K562 (cell line): ENCODE measurements around the gene XPA. TPM values are rescaled to one million over a fixed set of nuclear protein-coding genes. Genes with fewer than 3 reads are reported as not detected.
A peak's percentile ranks its signal among the peaks of the same experiment; 100 is the strongest.

Experiments
- BMI1 ChIP-seq: fragments of 150-350 bp; IDR thresholded peaks from 2 replicates; pipeline ENCODE4 v1.6.1; 2014; ENCODE audit warnings: low read length
- DMBX1 ChIP-seq: fragments of 250-450 bp; sonication (Bioruptor Pico); IDR thresholded peaks from 2 replicates; pipeline ENCODE4 v1.8.0; 2022; ENCODE audit warnings: inconsistent platforms, mild to moderate bottlenecking, moderate library complexity, borderline replicate concordance
- FOXA1 ChIP-seq: fragments of 450-650 bp; IDR thresholded peaks from 2 replicates; pipeline ENCODE4 v1.6.1; 2016; ENCODE audit warnings: mild to moderate bottlenecking, borderline replicate concordance
- FOXK2 ChIP-seq, 2 experiments: fragments of 450-650 bp; IDR thresholded peaks in 1 of 2; conservative IDR thresholded peaks in 1 of 2; 2 replicates each; pipeline ENCODE4 v1.6.1; 2016; ENCODE audit warnings: low read depth in 2 of 2, mild to moderate bottlenecking in 1 of 2
- GABPA ChIP-seq: fragments of 200-800 bp; sonication (Bioruptor generic); conservative IDR thresholded peaks from 2 replicates; pipeline ENCODE4 v1.6.1; 2016; ENCODE audit warnings: low read depth, missing genetic modification characterization, missing compliant biosample characterization
- HDAC3 ChIP-seq: fragments of 450-650 bp; IDR thresholded peaks from 2 replicates; pipeline ENCODE4 v1.6.1; 2018; ENCODE audit warnings: borderline replicate concordance, mild to moderate bottlenecking, moderate library complexity; ENCODE audit not compliant: partially characterized antibody
- IFI16 ChIP-seq: fragments of 250-450 bp; sonication (Bioruptor Pico); IDR thresholded peaks from 2 replicates; pipeline ENCODE4 v2.1.2; 2022; ENCODE audit warnings: mild to moderate bottlenecking, inconsistent platforms
- IRF2 ChIP-seq: sonication (generic); formaldehyde crosslinking; IDR thresholded peaks from 2 replicates; pipeline ENCODE4 v1.8.1; 2022; ENCODE audit warnings: mild to moderate bottlenecking, missing genetic modification reagents
- KAT2B ChIP-seq: IDR thresholded peaks from one replicate; pipeline ENCODE4 v1.6.1; 2012; ENCODE audit warnings: low read depth, mild to moderate bottlenecking, control low read depth, inconsistent platforms, low read length, moderate library complexity
- MTA3 ChIP-seq: fragments of 450-650 bp; formaldehyde crosslinking; IDR thresholded peaks from 2 replicates; pipeline ENCODE4 v1.6.1; 2017; ENCODE audit warnings: mild to moderate bottlenecking, borderline replicate concordance
- MYNN ChIP-seq, 2 experiments: sonication (generic); formaldehyde crosslinking in 1 of 2; IDR thresholded peaks; 2 replicates each; pipeline versions ENCODE4 v1.5.0 to v1.6.1; 2016 to 2020; ENCODE audit warnings: antibody characterized with exemption in 1 of 2, missing genetic modification reagents in 1 of 2
- NCOR1 ChIP-seq: fragments of 450-650 bp; IDR thresholded peaks from 2 replicates; pipeline ENCODE4 v1.6.1; 2016; ENCODE audit warnings: mild to moderate bottlenecking, moderate library complexity
- NFYB ChIP-seq: IDR thresholded peaks from 2 replicates; pipeline ENCODE4 v1.6.1; 2011; ENCODE audit warnings: mild to moderate bottlenecking, moderate library complexity; ENCODE audit not compliant: insufficient read length; ENCODE audit errors: extremely low read depth
- POLR2A ChIP-seq: fragments of 450-650 bp; conservative IDR thresholded peaks from 2 replicates; pipeline ENCODE4 v1.6.1; 2016
- SIRT6 ChIP-seq: IDR thresholded peaks from one replicate; pipeline ENCODE4 v1.6.1; 2012; ENCODE audit warnings: low read depth, mild to moderate bottlenecking, control low read depth, inconsistent platforms, low read length, moderate library complexity
- SMARCB1 ChIP-seq: IDR thresholded peaks from 2 replicates; pipeline ENCODE4 v1.6.1; 2011; ENCODE audit warnings: improper control_type of control experiment, low read depth; ENCODE audit not compliant: insufficient read length
- SP2 ChIP-seq: IDR thresholded peaks from 2 replicates; pipeline ENCODE4 v1.6.1; 2011; ENCODE audit warnings: mild to moderate bottlenecking, low read depth, low read length, moderate library complexity; ENCODE audit not compliant: poor library complexity, severe bottlenecking; ENCODE audit errors: extremely low read depth
- STAT5B ChIP-seq: fragments of 250-450 bp; sonication (Bioruptor Pico); IDR thresholded peaks from 2 replicates; pipeline ENCODE4 v1.8.0; 2021; ENCODE audit warnings: mild to moderate bottlenecking, inconsistent platforms
- ZBTB8A ChIP-seq: fragments of 450-650 bp; IDR thresholded peaks from 2 replicates; pipeline ENCODE4 v1.6.1; 2018; ENCODE audit warnings: mild to moderate bottlenecking, moderate library complexity; ENCODE audit not compliant: partially characterized antibody
- ZFP1 ChIP-seq: fragments of 450-650 bp; formaldehyde crosslinking; IDR thresholded peaks from 2 replicates; pipeline ENCODE4 v1.4.0; 2020; ENCODE audit warnings: mild to moderate bottlenecking, mixed read lengths
- ZKSCAN8 ChIP-seq: fragments of 200-800 bp; sonication (Bioruptor generic); IDR thresholded peaks from 2 replicates; pipeline ENCODE4 v1.6.1; 2016; ENCODE audit warnings: missing genetic modification characterization, missing compliant biosample characterization
- ZNF133 ChIP-seq: fragments of 250-450 bp; sonication (Bioruptor Pico); IDR thresholded peaks from 2 replicates; pipeline ENCODE4 v1.4.0; 2020; ENCODE audit warnings: mild to moderate bottlenecking
- ZNF212 ChIP-seq: fragments of 450-650 bp; formaldehyde crosslinking; IDR thresholded peaks from 2 replicates; pipeline ENCODE4 v1.4.0; 2020; ENCODE audit warnings: mild to moderate bottlenecking
- ZNF507 ChIP-seq: conservative IDR thresholded peaks from 2 replicates; pipeline ENCODE4 v1.6.1; 2017; ENCODE audit warnings: missing genetic modification characterization, missing compliant biosample characterization
- ZNF57 ChIP-seq: fragments of 450-650 bp; formaldehyde crosslinking; IDR thresholded peaks from 2 replicates; pipeline ENCODE4 v1.4.0; 2020; ENCODE audit warnings: mild to moderate bottlenecking, moderate library complexity
- ZNF699 ChIP-seq: fragments of 250-450 bp; sonication (Bioruptor Pico); IDR thresholded peaks from 2 replicates; pipeline ENCODE4 v1.8.0; 2021; ENCODE audit warnings: mild to moderate bottlenecking, moderate library complexity; ENCODE audit not compliant: insufficient replicate concordance
- ZNF707 ChIP-seq: fragments of 250-450 bp; sonication (Bioruptor Pico); conservative IDR thresholded peaks from 2 replicates; pipeline ENCODE4 v1.8.0; 2022; ENCODE audit warnings: inconsistent platforms, mild to moderate bottlenecking, moderate library complexity
- ZNF76 ChIP-seq: fragments of 250-450 bp; sonication (Bioruptor Pico); IDR thresholded peaks from 2 replicates; pipeline ENCODE4 v1.4.0; 2020; ENCODE audit warnings: mild to moderate bottlenecking, moderate library complexity, borderline replicate concordance
- ZNF766 ChIP-seq: fragments of 200-800 bp; sonication (Bioruptor generic); conservative IDR thresholded peaks from 2 replicates; pipeline ENCODE4 v1.6.1; 2016; ENCODE audit warnings: missing genetic modification characterization, missing compliant biosample characterization
- polyA plus RNA-seq, 8 experiments: library from polyadenylated mRNA; depleted of rRNA in 4 of 8; stranded (reverse) in 5 of 8; unstranded in 3 of 8; fragments of >200 nt; fragmentation: Nextera tagmentation in 2 of 8; fragmentation: Illumina TruSeq in 1 of 8; extraction: Ambion mirVana in 2 of 8; extraction: Trizol in 1 of 8; gene quantifications; 2 replicates each; pipeline versions ENCODE4 v1.2.1 to v1.2.3, GENCODE V29; 2011 to 2014; ENCODE audit warnings: inconsistent platforms in 1 of 8, missing spikeins in 1 of 8
- total RNA-seq, 7 experiments: library from RNA; depleted of rRNA in 6 of 7; stranded (reverse); fragments of >200 nt in 6 of 7; fragmentation: Illumina TruSeq in 2 of 7; extraction: Trizol in 2 of 7; gene quantifications; 2 replicates each; pipeline versions ENCODE4 v1.2.1 to v1.2.3, GENCODE V29; 2011 to 2021; ENCODE audit warnings: low replicate concordance in 1 of 7
- TF ChIP-seq, protein P1 (sequence below): fragments of 250-450 bp; sonication (Bioruptor Pico); IDR thresholded peaks from 2 replicates; pipeline ENCODE4 v1.5.0; 2021

The XPA gene
- total and polyA plus RNA-seq, 9 of the 15 experiments (the other 6 are each of a cell fraction or from before 2014, with no cell fraction given) = 5.1 to 18.2 (median 14.1) TPM

DNA sequence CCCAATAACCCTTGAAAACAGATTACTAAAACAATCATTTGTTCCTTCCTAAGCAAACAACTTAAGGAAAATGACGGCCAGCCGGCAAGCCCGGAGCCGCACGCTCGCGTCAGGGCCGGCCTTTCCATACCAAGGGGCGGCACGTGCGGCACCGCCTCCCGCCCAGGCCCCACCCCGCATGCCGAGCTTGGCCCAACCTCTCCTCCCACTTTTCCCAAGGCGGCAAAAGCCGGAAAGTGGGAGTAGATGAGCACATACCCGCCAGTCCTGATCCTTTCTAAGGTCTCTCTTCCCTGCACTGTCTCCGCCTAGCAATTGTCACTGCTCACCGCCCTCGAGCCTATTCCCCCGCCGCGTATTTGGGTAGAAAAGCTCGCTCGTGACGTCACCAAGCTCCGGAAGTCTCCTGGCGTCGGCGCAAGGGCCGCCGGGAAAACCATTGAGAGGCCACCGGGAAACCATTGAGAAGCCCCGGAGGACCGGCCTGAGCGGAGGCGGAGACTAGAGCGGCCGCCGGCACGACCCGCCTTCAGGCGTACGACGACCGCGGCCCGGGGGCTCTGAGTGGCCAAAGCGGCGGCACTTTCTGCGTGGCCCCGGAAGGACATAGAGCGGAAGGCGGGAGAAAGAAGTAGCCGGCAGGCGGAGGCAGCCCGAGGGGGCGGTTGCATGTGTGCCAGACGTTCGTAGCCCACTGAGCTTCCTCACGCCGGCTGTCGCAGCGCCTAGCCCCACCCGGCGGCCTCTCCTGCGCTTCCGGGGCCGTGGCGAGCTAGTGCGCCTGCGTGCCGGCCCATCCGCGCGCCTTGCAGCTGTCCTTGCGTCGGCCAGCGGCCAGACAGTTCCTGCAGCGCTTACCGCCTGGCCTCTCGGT is 63.9 kb downstream of the XPA start, which contains the start of the genes NCBP1 and TSTD2 (continued):
- TF ChIP-seq, protein P1, sequence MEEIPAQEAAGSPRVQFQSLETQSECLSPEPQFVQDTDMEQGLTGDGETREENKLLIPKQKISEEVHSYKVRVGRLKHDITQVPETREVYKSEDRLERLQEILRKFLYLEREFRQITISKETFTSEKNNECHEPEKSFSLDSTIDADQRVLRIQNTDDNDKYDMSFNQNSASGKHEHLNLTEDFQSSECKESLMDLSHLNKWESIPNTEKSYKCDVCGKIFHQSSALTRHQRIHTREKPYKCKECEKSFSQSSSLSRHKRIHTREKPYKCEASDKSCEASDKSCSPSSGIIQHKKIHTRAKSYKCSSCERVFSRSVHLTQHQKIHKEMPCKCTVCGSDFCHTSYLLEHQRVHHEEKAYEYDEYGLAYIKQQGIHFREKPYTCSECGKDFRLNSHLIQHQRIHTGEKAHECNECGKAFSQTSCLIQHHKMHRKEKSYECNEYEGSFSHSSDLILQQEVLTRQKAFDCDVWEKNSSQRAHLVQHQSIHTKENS = no peak
- TF ChIP-seq STAT5B (CRISPR knock-in tag) (no peak), KAT2B (no peak), ZNF133 (CRISPR knock-in tag) (no peak), IRF2 (CRISPR knock-in tag) (no peak), SIRT6 (no peak), ZNF212 (CRISPR knock-in tag) (no peak), HDAC3 (peak; percentile 43), ZNF766 (CRISPR knock-in tag) (0 out of 2 replicates have a peak, but pooled peaks have one; percentile 79), ZNF699 (CRISPR knock-in tag) (no peak), MYNN (IDR thresholded peaks at IDR 0.05) (no peak), MYNN (CRISPR knock-in tag; IDR thresholded peaks at IDR 0.05) (no peak), ZNF707 (CRISPR knock-in tag) (no peak), SMARCB1 (no peak), BMI1 (no peak), MTA3 (0 out of 2 replicates have a peak, but pooled peaks have one; percentile 68), NCOR1 (no peak), POLR2A (peak; percentile 84), IFI16 (CRISPR knock-in tag) (no peak), ZFP1 (CRISPR knock-in tag) (no peak), FOXK2 (conservative IDR thresholded peaks at IDR 0.05 in 1 of 2, IDR thresholded peaks at IDR 0.05 in 1 of 2; ENCODE audit: low read depth in 2 of 2) (peak; percentile 27 to 74; a peak in 1 of 4 replicates), DMBX1 (CRISPR knock-in tag) (no peak; the same call in 1 of the 2 replicates), ZKSCAN8 (CRISPR knock-in tag) (no peak), ZBTB8A (no peak), ZNF76 (no peak), GABPA (tag) (peak; percentile 97), ZNF507 (no peak), ZNF57 (no peak), SP2 (peak; percentile 95), FOXA1 (no peak), NFYB (peak; percentile 51)
